ENCODE results near the gene KIF4B. TPM values are rescaled to one million over a fixed set of nuclear protein-coding genes. Genes with fewer than 3 reads are reported as not detected.

Gene KIF4B
- total and polyA plus RNA-seq, 2 of the 13 experiments (the other 11 are each of a cell fraction or from before 2014, with no cell fraction given) = 0.04 TPM; not detected in 1

DNA sequence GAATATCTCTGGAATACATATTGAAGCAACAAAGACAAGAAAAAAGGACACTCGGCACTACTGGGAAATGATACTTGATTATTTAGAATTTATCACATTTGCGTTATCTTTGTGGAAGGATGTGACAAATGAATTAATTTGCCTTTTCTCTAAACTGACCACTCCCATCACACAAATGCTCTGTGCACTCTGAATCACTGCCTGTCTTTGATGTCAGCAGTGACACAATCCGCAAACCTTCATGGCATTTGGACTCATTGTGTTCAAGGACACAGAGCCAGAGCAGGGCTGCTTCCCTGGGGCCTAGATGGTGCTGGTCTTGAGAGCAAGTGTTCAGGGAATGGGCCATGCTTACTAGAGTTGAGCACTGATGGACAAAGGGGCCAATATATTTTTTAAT, 4.9 kb upstream of the KIF4B start (continued):
- TF ChIP-seq NFKB2 (CRISPR knock-in tag; IDR thresholded peaks at IDR 0.05; ENCODE audit: borderline replicate concordance) (no peak), HMGXB4 (CRISPR knock-in tag; IDR thresholded peaks at IDR 0.05; ENCODE audit: borderline replicate concordance in 1 of 2, low read depth in 1 of 2) (no peak), FOSL2 (CRISPR knock-in tag; IDR thresholded peaks at IDR 0.05) (peak; percentile 99), ARNT (IDR thresholded peaks at IDR 0.05) (no peak), MBD4 (IDR thresholded peaks at IDR 0.05; ENCODE audit: borderline replicate concordance, low read length) (no peak), THAP8 (CRISPR knock-in tag; IDR thresholded peaks at IDR 0.05; ENCODE audit: borderline replicate concordance) (no peak), ZNF619 (CRISPR knock-in tag; IDR thresholded peaks at IDR 0.05) (no peak), DMTF1 (CRISPR knock-in tag; IDR thresholded peaks at IDR 0.05) (no peak), HOXA7 (CRISPR knock-in tag; IDR thresholded peaks at IDR 0.05) (no peak), ZNF740 (CRISPR knock-in tag; IDR thresholded peaks at IDR 0.05) (no peak), ZFX (CRISPR knock-in tag; IDR thresholded peaks at IDR 0.05; ENCODE audit: low read depth) (peak; percentile 45), SMARCE1 (IDR thresholded peaks at IDR 0.05; ENCODE audit: borderline replicate concordance) (peak; percentile 87), SOX6 (IDR thresholded peaks at IDR 0.05) (no peak), SOX6 (CRISPR knock-in tag; IDR thresholded peaks at IDR 0.05) (peak; percentile 86), ZMYM2 (CRISPR knock-in tag; IDR thresholded peaks at IDR 0.05) (peak; percentile 73; the same call in 1 of the 2 replicates), PRPF4 (IDR thresholded peaks at IDR 0.05; ENCODE audit: low read depth, low read length, poor library complexity, severe bottlenecking) (no peak), ELF4 (CRISPR knock-in tag; IDR thresholded peaks at IDR 0.05; ENCODE audit: borderline replicate concordance) (no peak), NFYC (CRISPR knock-in tag; IDR thresholded peaks at IDR 0.05) (no peak), TEAD3 (CRISPR knock-in tag; optimal IDR thresholded peaks at IDR 0.05; ENCODE audit: borderline replicate concordance) (peak; percentile 98), JUN (CRISPR knock-in tag; IDR thresholded peaks at IDR 0.05) (peak; percentile 92), ZMYM3 (CRISPR knock-in tag; IDR thresholded peaks at IDR 0.05) (0 out of 2 replicates have a peak, but pooled peaks have one; percentile 21)
- TF ChIP-seq, protein P1, sequence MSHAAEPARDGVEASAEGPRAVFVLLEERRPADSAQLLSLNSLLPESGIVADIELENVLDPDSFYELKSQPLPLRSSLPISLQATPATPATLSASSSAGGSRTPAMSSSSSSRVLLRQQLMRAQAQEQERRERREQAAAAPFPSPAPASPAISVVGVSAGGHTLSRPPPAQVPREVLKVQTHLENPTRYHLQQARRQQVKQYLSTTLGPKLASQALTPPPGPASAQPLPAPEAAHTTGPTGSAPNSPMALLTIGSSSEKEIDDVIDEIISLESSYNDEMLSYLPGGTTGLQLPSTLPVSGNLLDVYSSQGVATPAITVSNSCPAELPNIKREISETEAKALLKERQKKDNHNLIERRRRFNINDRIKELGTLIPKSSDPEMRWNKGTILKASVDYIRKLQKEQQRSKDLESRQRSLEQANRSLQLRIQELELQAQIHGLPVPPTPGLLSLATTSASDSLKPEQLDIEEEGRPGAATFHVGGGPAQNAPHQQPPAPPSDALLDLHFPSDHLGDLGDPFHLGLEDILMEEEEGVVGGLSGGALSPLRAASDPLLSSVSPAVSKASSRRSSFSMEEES (CRISPR knock-in tag; IDR thresholded peaks at IDR 0.05) = 0 out of 2 replicates have a peak, but pooled peaks have one; percentile 19
- TF ChIP-seq, protein P2, sequence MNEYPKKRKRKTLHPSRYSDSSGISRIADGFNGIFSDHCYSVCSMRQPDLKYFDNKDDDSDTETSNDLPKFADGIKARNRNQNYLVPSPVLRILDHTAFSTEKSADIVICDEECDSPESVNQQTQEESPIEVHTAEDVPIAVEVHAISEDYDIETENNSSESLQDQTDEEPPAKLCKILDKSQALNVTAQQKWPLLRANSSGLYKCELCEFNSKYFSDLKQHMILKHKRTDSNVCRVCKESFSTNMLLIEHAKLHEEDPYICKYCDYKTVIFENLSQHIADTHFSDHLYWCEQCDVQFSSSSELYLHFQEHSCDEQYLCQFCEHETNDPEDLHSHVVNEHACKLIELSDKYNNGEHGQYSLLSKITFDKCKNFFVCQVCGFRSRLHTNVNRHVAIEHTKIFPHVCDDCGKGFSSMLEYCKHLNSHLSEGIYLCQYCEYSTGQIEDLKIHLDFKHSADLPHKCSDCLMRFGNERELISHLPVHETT (CRISPR knock-in tag; conservative IDR thresholded peaks at IDR 0.05) = no peak
- TF ChIP-seq, protein P3, sequence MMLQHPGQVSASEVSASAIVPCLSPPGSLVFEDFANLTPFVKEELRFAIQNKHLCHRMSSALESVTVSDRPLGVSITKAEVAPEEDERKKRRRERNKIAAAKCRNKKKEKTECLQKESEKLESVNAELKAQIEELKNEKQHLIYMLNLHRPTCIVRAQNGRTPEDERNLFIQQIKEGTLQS (CRISPR knock-in tag; IDR thresholded peaks at IDR 0.05) = peak; percentile 84

All from HepG2 (cell line).